GF-D8 (cell line): Measurements from ENCODE around the gene ULBP2.
"Not testable (repeated sequence)": the region's sequence is repeated elsewhere in the genome, so short reads cannot be mapped to it uniquely, and the experiment has no call there.

Experiments used
- DNase-seq: peaks from one replicate; lab custom pipeline; 2025; lab: John Stamatoyannopoulos, UW

The ULBP2 gene

DNA sequence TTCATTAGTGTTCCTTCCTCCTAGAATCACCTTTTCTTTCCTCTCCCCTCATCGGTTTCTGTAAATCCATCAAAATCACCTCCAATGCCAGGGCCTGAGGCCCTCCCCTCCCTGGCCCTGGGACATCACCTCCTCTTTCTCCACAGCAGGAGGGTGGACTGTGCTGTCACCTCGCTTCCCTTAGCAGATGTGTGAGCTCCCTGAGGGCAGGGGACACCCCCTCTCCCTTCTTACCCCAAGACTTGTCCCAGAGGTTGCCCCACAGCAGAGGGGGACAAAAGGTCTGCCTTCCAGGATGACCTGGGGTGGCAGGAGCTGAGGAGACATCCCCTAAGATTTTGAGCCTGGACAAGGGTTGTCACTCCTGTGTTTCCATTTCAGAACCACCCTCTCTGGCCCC, 27.8 kb downstream of the ULBP2 start:
- no peak for DNase-seq

DNA sequence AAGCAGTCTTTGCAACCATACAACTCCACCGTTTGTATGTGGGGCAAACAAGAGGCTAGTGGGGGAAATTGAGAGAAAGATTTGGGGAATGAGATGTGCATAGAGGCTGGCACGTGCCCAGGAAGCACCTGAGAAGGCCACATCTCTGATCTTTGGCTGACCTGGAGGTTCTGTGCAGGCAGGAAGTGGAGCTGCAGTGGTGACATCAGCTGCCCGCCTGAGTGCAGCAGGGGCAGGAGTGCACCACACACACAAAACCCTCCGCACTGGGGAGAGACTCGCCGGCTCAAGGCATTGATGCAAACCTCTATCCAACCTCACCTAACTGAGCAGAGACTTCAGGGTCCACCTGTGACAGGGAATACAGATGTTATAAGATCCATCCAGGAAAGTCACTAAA, 32.6 kb downstream of the ULBP2 start:
- DNase-seq = not testable (repeated sequence)

DNA sequence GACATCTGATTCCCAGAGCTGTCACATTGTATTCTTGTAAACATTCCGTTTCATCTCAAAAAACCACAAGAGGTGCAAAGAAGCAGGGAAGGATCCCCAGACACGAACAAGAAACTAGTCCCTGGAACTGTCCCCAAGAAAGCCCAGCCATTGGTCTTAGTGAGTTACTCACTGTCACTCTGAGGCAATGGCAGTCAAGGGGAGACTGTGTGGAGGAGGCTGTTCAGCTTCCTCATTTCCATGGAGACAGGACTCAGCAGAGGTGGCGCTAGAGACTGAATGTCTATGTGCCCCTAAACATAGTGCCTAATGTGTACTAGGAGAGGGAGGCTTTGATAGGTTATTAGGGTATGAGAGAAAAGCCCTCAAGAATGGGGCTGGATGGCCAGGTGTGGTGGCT, 33.0 kb downstream of the ULBP2 start:
- DNase-seq = no peak

- no peak for DNase-seq
Observed at GRCh38 chr6:149975400-149975799, 33.6 kb downstream of the ULBP2 start.

DNA sequence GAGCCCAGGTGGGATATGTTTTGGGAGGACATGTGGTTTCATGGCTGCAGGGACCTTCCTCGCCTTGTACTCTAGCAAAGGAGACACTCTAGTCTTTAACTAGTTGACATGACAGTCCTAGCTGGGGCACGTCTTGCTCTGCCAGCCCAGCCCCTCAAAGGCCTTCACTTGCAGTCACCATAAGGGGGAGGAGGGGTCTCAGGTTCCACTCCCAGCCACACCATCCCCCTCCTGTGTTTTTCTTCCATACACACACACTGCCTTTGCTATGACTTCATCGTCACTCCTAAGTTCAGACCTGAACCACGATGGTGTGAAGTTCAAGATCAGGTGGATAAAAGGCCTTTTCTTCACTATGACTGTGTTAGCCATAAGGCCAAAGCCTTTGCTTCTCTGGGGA, 35.4 kb downstream of the ULBP2 start:
- DNase-seq = no peak

DNA sequence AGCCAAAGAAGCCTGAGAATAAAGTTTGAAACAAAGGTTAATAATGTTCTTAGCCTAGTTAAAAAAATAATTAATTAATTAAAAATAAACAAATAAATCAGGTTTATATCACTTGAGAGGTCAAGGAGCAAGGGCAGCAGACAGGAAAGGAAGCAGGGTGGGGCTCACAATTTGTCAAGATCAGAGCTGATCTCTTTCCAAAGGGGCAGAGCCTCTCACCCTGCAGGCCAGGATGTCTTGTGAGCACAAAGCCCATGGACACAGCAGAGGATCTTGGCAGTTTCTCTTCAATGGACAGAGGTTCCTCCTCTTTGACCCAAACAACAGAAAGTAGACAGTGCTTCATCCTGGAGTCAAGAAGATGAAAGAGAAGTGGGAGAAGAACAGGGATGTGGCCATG, 36.8 kb downstream of the ULBP2 start:
- DNase-seq = no peak

DNA sequence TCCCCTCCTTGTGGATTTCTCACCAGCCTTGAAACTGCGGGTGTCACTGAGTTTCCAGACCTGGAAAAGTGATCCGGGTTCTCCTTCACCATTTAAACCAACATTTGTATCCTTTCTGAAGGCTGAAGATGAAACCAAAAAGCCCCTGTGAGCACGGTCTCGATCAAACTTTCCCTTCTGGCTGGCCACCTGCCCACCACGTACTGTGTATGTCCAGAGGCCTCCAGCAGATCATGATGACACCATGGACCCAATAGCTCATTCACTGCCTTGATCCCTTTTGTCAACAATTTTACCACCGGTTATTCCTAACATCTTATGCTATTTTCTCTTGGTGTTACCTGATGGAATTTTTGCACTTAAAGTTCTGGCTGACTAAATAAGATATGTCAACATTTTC, 37.5 kb downstream of the ULBP2 start:
- DNase-seq = no peak

- DNase-seq = no peak
Observed at GRCh38 chr6:149983145-149983544, 41.3 kb downstream of the ULBP2 start.

GRCh38 chr6:149984773-149985172, 43.0 kb downstream of the ULBP2 start:
- no peak for DNase-seq

DNA sequence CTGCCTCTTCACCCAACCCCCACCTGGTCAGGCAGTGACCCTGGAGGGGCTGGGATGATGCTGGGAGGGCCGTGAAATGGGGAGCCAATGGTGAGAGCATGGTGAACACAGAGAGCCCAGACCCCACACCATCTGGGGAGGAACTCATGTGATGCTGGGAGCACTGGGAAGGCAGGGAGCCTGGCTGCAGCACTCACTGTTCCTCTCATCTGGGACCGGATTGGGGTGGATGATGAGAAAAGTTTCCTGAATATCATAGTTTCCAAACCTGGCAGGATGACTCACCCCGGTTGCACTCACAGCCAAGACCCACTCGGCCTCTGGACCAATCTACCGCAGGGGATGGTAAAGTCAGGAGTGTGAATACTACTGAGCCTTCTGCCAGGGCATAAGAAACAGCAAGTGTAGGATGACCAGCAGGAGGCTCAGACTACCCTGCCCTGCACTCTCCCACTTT, 43.7 kb downstream of the ULBP2 start:
- no peak for DNase-seq

DNA sequence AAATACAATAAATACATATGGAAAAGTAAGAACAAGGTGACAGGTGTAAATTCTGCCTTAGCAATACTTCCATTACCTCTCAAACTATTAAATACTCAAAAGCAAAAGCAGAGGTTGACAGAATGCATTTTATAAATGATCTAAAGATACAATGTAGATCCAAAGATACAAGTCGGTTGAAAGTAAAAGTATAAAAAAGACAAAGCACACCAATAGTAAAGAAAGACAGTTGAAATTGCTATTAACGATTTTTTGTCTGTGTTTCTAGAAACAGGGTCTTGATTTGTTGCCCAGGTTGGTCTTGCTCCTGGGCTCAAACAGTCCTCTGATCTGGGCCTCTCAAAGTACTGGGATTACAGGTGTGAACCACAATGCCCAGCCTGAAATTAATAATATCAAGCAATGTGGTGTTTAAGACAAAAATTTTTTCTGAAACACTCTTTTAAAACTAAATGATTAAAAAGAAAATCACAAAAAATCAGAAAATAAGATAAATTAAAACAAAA, 45.8 kb downstream of the ULBP2 start:
- no peak for DNase-seq

GRCh38 chr6:149988550-149989346, 46.9 kb downstream of the ULBP2 start:
- no peak for DNase-seq

- no peak for DNase-seq
Observed at GRCh38 chr6:149990212-149990660, 48.4 kb downstream of the ULBP2 start.

GRCh38 chr6:149990661-149991471, 49.1 kb downstream of the ULBP2 start:
- no peak for DNase-seq

DNA sequence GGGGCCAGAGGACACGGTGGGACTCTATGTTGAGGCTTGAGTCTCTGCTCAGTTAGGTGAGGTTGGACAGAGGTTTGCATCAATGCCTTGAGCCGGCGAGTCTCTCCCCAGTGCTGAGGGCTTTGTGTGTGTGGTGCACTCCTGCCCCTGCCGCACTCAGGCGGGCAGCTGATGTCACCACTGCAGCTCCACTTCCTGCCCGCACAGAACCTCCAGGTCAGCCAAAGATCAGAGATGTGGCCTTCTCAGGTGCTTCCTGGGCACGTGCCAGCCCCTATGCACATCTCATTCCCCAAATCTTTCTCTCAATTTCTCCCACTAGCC, 49.6 kb downstream of the ULBP2 start:
- not testable (repeated sequence) for DNase-seq

DNA sequence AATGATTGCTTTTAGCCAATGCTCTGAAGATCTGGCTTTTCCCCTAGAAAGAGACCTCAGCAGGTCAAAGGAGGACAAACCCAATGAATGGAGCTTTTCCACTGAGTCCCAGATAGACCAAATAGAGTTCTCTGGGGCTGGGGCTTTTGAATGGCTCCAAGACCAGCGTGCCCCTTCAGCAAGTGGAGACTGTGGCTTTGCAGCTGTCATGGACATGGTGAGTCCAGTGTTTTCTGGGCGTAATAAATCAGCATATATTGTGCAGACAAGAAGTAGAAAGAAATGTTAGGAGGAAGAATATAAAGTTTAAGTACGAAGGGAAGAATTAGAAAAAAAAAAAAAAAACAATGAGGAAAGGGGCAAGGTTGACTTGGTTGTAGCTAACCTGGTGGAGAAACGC, 50.0 kb downstream of the ULBP2 start:
- DNase-seq = no peak

DNA sequence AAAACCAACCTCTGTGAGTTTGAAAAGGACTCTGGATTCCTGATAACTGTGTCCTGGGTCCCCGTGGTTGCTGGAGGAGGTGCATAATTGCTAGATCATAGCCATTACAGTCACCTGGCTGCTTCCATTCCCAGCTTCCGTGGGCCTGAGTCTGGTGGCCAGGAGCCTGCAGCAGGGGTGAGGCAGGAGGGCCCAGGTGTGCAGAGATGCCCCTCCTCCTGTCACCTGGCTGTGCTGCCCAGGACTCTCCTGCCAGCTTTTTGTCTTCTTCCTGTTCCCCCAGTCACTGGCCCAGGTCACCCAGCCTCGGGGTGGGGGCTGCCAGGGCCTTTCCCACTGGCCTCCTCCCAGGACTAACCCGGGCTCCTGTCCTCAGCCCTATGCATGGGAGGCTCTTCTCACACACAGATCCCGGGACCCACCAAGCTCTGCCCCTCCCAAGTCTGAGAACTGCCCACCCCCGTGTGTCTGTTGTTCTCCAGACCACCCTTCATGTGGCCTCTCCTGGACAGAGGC, 53.5 kb downstream of the ULBP2 start:
- DNase-seq = no peak

DNA sequence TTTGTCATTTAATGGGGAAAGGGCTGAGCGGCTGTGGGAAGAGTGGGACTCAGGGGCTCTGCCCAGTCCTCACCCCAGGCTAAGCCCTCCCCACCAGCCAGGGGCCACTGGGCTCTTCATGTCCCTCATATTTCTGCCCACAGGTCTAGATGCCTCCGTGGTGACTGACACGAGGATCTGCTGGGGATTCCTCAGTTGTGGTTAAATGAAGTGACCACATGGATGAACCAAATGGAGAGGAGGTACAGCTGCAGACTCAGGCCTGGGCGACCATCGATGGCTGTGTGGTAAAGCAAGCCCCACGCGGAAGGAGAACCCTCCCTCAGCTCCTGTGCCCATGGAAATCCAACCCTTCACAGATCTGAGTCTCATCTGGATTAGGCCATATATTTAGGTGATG, 54.2 kb downstream of the ULBP2 start:
- DNase-seq = no peak
